ENCODE data around the gene RUNX2. TPM values are rescaled to one million over a fixed set of nuclear protein-coding genes. Genes with fewer than 3 reads are reported as not detected.

RUNX2 gene
- total and polyA plus RNA-seq, 2 of the 8 experiments (the other 6 are each of a cell fraction or from before 2014, with no cell fraction given): 0.26 to 1.2 TPM

GRCh38 chr6:45416700-45417099 is 88.6 kb downstream of the RUNX2 start (continued):
- TF ChIP-seq, protein P1, sequence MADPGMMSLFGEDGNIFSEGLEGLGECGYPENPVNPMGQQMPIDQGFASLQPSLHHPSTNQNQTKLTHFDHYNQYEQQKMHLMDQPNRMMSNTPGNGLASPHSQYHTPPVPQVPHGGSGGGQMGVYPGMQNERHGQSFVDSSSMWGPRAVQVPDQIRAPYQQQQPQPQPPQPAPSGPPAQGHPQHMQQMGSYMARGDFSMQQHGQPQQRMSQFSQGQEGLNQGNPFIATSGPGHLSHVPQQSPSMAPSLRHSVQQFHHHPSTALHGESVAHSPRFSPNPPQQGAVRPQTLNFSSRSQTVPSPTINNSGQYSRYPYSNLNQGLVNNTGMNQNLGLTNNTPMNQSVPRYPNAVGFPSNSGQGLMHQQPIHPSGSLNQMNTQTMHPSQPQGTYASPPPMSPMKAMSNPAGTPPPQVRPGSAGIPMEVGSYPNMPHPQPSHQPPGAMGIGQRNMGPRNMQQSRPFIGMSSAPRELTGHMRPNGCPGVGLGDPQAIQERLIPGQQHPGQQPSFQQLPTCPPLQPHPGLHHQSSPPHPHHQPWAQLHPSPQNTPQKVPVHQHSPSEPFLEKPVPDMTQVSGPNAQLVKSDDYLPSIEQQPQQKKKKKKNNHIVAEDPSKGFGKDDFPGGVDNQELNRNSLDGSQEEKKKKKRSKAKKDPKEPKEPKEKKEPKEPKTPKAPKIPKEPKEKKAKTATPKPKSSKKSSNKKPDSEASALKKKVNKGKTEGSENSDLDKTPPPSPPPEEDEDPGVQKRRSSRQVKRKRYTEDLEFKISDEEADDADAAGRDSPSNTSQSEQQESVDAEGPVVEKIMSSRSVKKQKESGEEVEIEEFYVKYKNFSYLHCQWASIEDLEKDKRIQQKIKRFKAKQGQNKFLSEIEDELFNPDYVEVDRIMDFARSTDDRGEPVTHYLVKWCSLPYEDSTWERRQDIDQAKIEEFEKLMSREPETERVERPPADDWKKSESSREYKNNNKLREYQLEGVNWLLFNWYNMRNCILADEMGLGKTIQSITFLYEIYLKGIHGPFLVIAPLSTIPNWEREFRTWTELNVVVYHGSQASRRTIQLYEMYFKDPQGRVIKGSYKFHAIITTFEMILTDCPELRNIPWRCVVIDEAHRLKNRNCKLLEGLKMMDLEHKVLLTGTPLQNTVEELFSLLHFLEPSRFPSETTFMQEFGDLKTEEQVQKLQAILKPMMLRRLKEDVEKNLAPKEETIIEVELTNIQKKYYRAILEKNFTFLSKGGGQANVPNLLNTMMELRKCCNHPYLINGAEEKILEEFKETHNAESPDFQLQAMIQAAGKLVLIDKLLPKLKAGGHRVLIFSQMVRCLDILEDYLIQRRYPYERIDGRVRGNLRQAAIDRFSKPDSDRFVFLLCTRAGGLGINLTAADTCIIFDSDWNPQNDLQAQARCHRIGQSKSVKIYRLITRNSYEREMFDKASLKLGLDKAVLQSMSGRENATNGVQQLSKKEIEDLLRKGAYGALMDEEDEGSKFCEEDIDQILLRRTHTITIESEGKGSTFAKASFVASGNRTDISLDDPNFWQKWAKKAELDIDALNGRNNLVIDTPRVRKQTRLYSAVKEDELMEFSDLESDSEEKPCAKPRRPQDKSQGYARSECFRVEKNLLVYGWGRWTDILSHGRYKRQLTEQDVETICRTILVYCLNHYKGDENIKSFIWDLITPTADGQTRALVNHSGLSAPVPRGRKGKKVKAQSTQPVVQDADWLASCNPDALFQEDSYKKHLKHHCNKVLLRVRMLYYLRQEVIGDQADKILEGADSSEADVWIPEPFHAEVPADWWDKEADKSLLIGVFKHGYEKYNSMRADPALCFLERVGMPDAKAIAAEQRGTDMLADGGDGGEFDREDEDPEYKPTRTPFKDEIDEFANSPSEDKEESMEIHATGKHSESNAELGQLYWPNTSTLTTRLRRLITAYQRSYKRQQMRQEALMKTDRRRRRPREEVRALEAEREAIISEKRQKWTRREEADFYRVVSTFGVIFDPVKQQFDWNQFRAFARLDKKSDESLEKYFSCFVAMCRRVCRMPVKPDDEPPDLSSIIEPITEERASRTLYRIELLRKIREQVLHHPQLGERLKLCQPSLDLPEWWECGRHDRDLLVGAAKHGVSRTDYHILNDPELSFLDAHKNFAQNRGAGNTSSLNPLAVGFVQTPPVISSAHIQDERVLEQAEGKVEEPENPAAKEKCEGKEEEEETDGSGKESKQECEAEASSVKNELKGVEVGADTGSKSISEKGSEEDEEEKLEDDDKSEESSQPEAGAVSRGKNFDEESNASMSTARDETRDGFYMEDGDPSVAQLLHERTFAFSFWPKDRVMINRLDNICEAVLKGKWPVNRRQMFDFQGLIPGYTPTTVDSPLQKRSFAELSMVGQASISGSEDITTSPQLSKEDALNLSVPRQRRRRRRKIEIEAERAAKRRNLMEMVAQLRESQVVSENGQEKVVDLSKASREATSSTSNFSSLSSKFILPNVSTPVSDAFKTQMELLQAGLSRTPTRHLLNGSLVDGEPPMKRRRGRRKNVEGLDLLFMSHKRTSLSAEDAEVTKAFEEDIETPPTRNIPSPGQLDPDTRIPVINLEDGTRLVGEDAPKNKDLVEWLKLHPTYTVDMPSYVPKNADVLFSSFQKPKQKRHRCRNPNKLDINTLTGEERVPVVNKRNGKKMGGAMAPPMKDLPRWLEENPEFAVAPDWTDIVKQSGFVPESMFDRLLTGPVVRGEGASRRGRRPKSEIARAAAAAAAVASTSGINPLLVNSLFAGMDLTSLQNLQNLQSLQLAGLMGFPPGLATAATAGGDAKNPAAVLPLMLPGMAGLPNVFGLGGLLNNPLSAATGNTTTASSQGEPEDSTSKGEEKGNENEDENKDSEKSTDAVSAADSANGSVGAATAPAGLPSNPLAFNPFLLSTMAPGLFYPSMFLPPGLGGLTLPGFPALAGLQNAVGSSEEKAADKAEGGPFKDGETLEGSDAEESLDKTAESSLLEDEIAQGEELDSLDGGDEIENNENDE (IDR thresholded peaks at IDR 0.05; ENCODE audit: insufficient replicate concordance, low read length): no peak
- TF ChIP-seq ASH2L (IDR thresholded peaks at IDR 0.05; ENCODE audit: low read length) (no peak), ATF2 (IDR thresholded peaks at IDR 0.05; ENCODE audit: low read length) (no peak), ZNF274 (IDR thresholded peaks at IDR 0.05; ENCODE audit: borderline replicate concordance, extremely low read depth, low read length) (no peak), CEBPB (IDR thresholded peaks at IDR 0.05; ENCODE audit: low read depth, low read length) (no peak), MAFK (IDR thresholded peaks at IDR 0.05; ENCODE audit: low read depth, low read length) (no peak), RNF2 (IDR thresholded peaks at IDR 0.05; ENCODE audit: borderline replicate concordance, low read depth, low read length, missing control alignments, poor library complexity, severe bottlenecking) (no peak), CTBP2 (IDR thresholded peaks at IDR 0.05; ENCODE audit: borderline replicate concordance, insufficient read depth, insufficient read length, low read length) (no peak)

Measured in H1 (cell line).